ENCODE measurements around the gene CFAP73.

CFAP73 gene

GRCh38 chr12:113164014-113164413 lies 14.5 kb downstream of the CFAP73 start:
- no peak for TF ChIP-seq CTCF (IDR thresholded peaks at IDR 0.05; ENCODE audit: low read depth, low read length, missing control alignments)
- no peak for DNase-seq (ENCODE audit: extremely low read depth, low read depth)
- H3K4me3 ChIP-seq (replicated peaks; ENCODE audit: low read depth, low read length), result no peak overlapping the region

DNA sequence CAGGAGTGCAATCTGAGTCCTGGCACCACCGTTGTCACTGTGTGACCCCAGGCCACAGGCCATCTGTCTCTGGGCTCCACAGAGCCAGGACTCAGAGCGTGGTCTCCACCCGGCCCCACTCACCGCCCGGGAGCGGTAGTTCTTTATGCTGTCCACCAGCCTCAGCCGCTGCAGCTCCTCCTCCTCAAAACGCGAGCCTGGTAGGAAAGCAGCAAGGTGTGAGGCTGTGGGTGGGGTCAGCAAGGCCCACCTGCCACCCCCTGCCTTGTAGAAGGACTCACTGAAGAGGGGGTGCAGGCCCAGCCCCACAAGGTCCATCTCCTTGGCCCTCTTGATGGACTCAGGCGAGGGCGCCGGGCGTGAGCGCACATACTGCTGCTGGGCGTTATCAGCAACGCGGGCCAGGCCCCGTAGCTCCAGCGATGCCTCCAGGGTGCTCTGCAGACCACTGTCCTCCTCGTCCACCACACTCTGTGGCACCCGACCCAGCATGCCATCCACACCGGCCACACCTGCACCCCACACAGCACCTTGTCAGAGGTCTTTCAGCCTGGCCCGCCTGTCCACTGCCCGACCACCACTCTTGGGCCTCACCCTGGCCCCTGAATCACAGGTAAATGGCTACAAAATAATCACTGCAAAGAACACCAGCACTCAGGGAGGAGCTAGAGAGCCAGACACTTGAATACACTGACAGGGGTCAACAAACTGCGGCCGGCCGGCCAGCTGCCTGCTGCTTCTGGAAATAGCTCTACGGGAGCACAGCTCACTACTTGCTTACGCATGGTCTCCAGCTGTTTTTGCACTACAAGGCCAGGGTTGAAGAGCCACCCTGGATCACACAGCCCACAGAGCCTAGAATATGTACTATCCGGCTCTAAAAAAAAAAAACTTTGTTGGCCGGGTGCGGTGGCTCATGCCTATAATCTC lies 16.3 kb downstream of the CFAP73 start:
- TF ChIP-seq CTCF (IDR thresholded peaks at IDR 0.05; ENCODE audit: low read depth, low read length, missing control alignments), result no peak
- H3K4me3 ChIP-seq (replicated peaks; ENCODE audit: low read depth, low read length), result no peak overlapping the region
- DNase-seq (ENCODE audit: extremely low read depth, low read depth), result no peak

GRCh38 chr12:113167868-113168267 lies 18.3 kb downstream of the CFAP73 start:
- TF ChIP-seq CTCF (IDR thresholded peaks at IDR 0.05; ENCODE audit: low read depth, low read length, missing control alignments), result no peak
- no peak overlapping the region for H3K4me3 ChIP-seq (replicated peaks; ENCODE audit: low read depth, low read length)
- no peak for DNase-seq (ENCODE audit: extremely low read depth, low read depth)

DNA sequence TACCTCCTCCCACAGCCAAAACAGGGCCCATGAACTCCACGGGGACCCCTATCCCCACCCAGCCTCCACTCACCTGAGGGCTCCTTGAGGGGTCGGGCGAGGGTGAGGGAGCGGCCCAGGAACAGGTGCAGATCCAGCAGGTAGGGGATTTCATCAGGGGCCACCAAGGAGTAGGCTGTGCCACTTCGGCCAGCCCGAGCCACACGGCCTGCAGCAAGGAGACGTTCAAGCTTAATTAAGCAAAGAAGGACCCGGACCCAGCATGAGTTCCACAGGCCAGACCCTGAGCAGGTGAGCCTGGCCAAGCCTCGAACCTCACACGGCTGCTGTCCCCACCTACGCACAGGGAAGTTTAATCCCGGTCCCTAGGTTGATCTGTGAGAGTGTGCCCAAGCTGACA lies 20.2 kb downstream of the CFAP73 start:
- no peak overlapping the region for H3K4me3 ChIP-seq (replicated peaks; ENCODE audit: low read depth, low read length)
- no peak for TF ChIP-seq CTCF (IDR thresholded peaks at IDR 0.05; ENCODE audit: low read depth, low read length, missing control alignments)
- DNase-seq (ENCODE audit: extremely low read depth, low read depth), result no peak

DNA sequence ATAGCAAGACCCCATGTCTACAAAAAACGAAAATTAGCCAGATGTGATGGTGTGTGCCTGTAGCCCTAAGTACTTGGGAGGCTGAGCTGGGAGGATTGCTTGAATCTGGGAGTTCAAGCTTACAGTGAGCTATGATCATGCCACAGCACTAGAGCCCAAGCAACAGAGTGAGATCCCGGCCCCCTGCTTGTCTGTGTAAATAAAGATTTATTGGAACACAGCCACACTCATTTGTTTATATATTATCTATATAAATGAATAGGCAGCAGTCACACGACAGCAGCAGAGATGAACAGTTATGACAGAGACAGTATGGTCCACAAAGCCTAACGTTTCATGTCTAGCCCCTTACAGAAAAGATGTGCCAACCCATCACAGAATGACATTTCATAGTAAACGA lies 20.9 kb downstream of the CFAP73 start:
- no peak overlapping the region for H3K4me3 ChIP-seq (replicated peaks; ENCODE audit: low read depth, low read length)
- DNase-seq (ENCODE audit: extremely low read depth, low read depth), result no peak
- TF ChIP-seq CTCF (IDR thresholded peaks at IDR 0.05; ENCODE audit: low read depth, low read length, missing control alignments), result no peak

DNA sequence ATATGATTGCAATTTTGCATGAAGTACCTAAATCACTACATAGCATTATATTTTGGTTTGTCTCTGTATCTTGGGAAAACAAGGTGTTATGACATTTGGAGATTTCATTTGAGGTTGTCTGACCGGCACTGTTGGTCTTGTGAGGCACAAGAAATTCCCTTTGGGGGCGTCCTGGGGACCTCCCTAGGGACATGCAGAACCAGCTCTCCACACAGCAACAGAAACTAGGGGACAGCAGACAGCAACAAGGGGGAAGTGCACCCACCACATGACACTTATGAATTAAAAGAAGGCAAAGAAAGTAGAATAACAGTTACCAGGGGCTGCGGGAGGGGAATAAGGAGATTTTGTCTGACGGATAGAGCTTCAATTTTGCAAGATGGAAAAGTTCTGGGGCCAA lies 21.4 kb downstream of the CFAP73 start:
- H3K4me3 ChIP-seq (replicated peaks; ENCODE audit: low read depth, low read length), result no peak overlapping the region
- no peak for DNase-seq (ENCODE audit: extremely low read depth, low read depth)
- no peak for TF ChIP-seq CTCF (IDR thresholded peaks at IDR 0.05; ENCODE audit: low read depth, low read length, missing control alignments)

All from HFF-Myc (cell line).